Neural progenitor cell (in vitro differentiated cells): ENCODE measurements around the gene RGS8. TPM values are rescaled to one million over a fixed set of nuclear protein-coding genes. Genes with fewer than 3 reads are reported as not detected.

Source experiments
- DNase-seq: peaks from one replicate; pipeline ENCODE4 v3.0.0-alpha.2; 2016; ENCODE audit warnings: low spot score
- H2AFZ ChIP-seq: fragments of 200-600 bp; sonication (generic); replicated peaks from 2 replicates; pipeline ENCODE4 v1.6.1; 2016; ENCODE audit warnings: antibody characterized with exemption
- H3F3A ChIP-seq: fragments of 200-600 bp; sonication (generic); 2 replicates; pipeline ENCODE4 v1.6.1; 2016; ENCODE audit warnings: antibody characterized with exemption, low read depth
- H3K27ac ChIP-seq: fragments of 200-600 bp; sonication (generic); 2 replicates; pipeline ENCODE4 v1.5.1; 2016; ENCODE audit warnings: mild to moderate bottlenecking
- H3K27me3 ChIP-seq: fragments of 200-600 bp; sonication (generic); 2 replicates; pipeline ENCODE4 v1.6.1; 2016; ENCODE audit warnings: mild to moderate bottlenecking, moderate library complexity
- H3K36me3 ChIP-seq: fragments of 200-600 bp; sonication (generic); 2 replicates; pipeline ENCODE4 v1.5.1; 2016
- H3K4me1 ChIP-seq: fragments of 200-600 bp; sonication (generic); 2 replicates; pipeline ENCODE4 v1.6.1; 2016; ENCODE audit warnings: mixed run types
- H3K4me2 ChIP-seq: fragments of 200-600 bp; sonication (generic); 2 replicates; pipeline ENCODE4 v1.6.1; 2016
- H3K4me3 ChIP-seq: fragments of 200-600 bp; sonication (generic); 2 replicates; pipeline ENCODE4 v1.5.1; 2016
- H3K79me2 ChIP-seq: fragments of 200-600 bp; sonication (generic); 2 replicates; pipeline ENCODE4 v1.6.1; 2016; ENCODE audit warnings: low read depth
- H3K9ac ChIP-seq: fragments of 200-600 bp; sonication (generic); 2 replicates; pipeline ENCODE4 v1.6.1; 2016
- H3K9me3 ChIP-seq: fragments of 200-600 bp; sonication (generic); 2 replicates; pipeline ENCODE4 v1.5.1; 2016; ENCODE audit warnings: low read depth
- H4K20me1 ChIP-seq: fragments of 200-600 bp; sonication (generic); 2 replicates; pipeline ENCODE4 v1.6.1; 2016; ENCODE audit warnings: low read depth
- H3K27ac Mint-ChIP-seq: 3 replicates; pipeline ENCODE4 v1.8.0; 2021; ENCODE audit warnings: mixed read lengths
- H3K27me3 Mint-ChIP-seq: 2 replicates; pipeline ENCODE4 v1.8.0; 2022; ENCODE audit warnings: low read depth, mild to moderate bottlenecking, inconsistent platforms, moderate library complexity, mixed read lengths; ENCODE audit not compliant: insufficient read depth
- H3K36me3 Mint-ChIP-seq: 3 replicates; pipeline ENCODE4 v1.8.0; 2021; ENCODE audit warnings: mixed read lengths
- H3K4me1 Mint-ChIP-seq: 3 replicates; pipeline ENCODE4 v1.8.0; 2021; ENCODE audit warnings: mixed read lengths
- H3K4me3 Mint-ChIP-seq: 3 replicates; pipeline ENCODE4 v1.8.0; 2021; ENCODE audit warnings: mild to moderate bottlenecking, moderate library complexity, mixed read lengths
- H3K9me3 Mint-ChIP-seq: 3 replicates; pipeline ENCODE4 v1.8.0; 2020; ENCODE audit warnings: mixed read lengths
- EZH2 ChIP-seq: fragments of 200-600 bp; sonication (generic); IDR thresholded peaks from 2 replicates; pipeline ENCODE4 v1.6.1; 2017; ENCODE audit warnings: antibody characterized with exemption, mild to moderate bottlenecking, moderate library complexity
- EZH2phosphoT487 ChIP-seq: fragments of 200-600 bp; sonication (generic); IDR thresholded peaks from 2 replicates; pipeline ENCODE4 v1.6.1; 2017; ENCODE audit warnings: antibody characterized with exemption
- total RNA-seq: library from RNA; depleted of rRNA; stranded (reverse); fragments of >200 nt; gene quantifications from 2 replicates; pipeline ENCODE4 v1.2.3, GENCODE V29; 2015; ENCODE audit warnings: low replicate concordance
- TF ChIP-seq, protein P1 (sequence below): fragments of 200-600 bp; sonication (generic); IDR thresholded peaks from 2 replicates; pipeline ENCODE4 v1.5.1; 2017; ENCODE audit warnings: antibody characterized with exemption, mild to moderate bottlenecking

RGS8 gene
- total RNA-seq, 1 donor from 2014 or later: 0.99 TPM

DNA sequence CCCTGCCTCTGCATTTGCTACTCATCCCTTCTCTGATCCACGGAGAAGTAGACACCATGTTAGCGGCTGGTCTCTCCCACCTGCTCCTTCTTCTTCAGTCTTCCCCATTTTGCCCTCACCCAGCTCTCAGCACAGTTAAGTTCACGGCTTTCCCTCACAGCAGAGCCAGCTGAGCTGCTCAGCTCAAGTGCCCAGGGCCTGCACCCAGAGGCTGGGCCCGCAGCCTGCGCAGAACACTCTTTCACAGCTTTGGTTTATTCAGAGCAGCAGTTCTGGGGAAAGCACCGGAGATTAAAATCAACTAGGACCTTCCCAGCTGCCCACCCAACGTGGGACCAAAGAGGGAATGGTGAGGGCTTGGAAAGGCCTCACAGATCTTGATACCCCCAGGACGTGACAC, 41.9 kb downstream of the RGS8 start:
- no peak overlapping the region for H3K27ac Mint-ChIP-seq
- no peak for DNase-seq
- H3K27me3 Mint-ChIP-seq: peaks cover 11% of the 10 kb centered on the region
- H3K9me3 Mint-ChIP-seq: no peaks in the 10 kb centered on the region
- H3K27me3 ChIP-seq: no peaks in the 10 kb centered on the region
- no peak overlapping the region for H3K9ac ChIP-seq
- H3K4me3 Mint-ChIP-seq: no peak overlapping the region
- H2AFZ ChIP-seq: no peak overlapping the region
- no peaks in the 10 kb centered on the region for H3K36me3 ChIP-seq
- no peak overlapping the region for H3K4me2 ChIP-seq
- no peaks in the 10 kb centered on the region for H3K79me2 ChIP-seq
- no peaks in the 10 kb centered on the region for H3K9me3 ChIP-seq
- no peak overlapping the region for H3K4me3 ChIP-seq
- no peak for TF ChIP-seq EZH2phosphoT487
- TF ChIP-seq, protein P1, sequence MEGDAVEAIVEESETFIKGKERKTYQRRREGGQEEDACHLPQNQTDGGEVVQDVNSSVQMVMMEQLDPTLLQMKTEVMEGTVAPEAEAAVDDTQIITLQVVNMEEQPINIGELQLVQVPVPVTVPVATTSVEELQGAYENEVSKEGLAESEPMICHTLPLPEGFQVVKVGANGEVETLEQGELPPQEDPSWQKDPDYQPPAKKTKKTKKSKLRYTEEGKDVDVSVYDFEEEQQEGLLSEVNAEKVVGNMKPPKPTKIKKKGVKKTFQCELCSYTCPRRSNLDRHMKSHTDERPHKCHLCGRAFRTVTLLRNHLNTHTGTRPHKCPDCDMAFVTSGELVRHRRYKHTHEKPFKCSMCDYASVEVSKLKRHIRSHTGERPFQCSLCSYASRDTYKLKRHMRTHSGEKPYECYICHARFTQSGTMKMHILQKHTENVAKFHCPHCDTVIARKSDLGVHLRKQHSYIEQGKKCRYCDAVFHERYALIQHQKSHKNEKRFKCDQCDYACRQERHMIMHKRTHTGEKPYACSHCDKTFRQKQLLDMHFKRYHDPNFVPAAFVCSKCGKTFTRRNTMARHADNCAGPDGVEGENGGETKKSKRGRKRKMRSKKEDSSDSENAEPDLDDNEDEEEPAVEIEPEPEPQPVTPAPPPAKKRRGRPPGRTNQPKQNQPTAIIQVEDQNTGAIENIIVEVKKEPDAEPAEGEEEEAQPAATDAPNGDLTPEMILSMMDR: no peak
- no peak for TF ChIP-seq EZH2
- no peaks in the 10 kb centered on the region for H3F3A ChIP-seq
- no peaks in the 10 kb centered on the region for H4K20me1 ChIP-seq
- H3K27ac ChIP-seq: no peak overlapping the region
- no peaks in the 10 kb centered on the region for H3K4me1 ChIP-seq
- H3K4me1 Mint-ChIP-seq: peaks cover 2% of the 10 kb centered on the region
- H3K36me3 Mint-ChIP-seq: no peaks in the 10 kb centered on the region

DNA sequence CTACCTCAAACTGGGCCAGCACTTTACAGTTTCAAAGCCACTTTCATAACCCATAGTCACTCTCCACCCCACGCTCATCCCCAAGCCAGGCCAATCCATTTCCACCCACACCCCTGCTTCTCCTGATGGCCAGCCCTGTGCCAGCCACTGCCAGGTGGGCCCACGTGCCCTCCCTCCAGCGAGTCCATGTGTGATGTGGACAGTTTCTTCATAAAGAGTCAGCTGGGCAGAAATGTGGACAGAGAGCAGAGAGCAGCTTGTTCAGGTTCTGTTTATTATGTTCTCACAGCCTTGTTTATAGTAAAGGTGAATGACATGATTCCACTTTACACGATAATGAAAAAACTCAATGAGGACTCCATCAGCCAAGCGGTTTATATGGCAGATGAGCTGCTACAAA, 42.8 kb downstream of the RGS8 start:
- no peaks in the 10 kb centered on the region for H3K79me2 ChIP-seq
- no peaks in the 10 kb centered on the region for H3K9me3 ChIP-seq
- no peak for TF ChIP-seq EZH2phosphoT487
- TF ChIP-seq, protein P1: no peak
- TF ChIP-seq EZH2: no peak
- peaks cover 6% of the 10 kb centered on the region for H3K4me1 ChIP-seq
- H3K27me3 Mint-ChIP-seq: peaks cover 11% of the 10 kb centered on the region
- no peaks in the 10 kb centered on the region for H4K20me1 ChIP-seq
- peaks cover 5% of the 10 kb centered on the region for H3K4me1 Mint-ChIP-seq
- H3F3A ChIP-seq: no peaks in the 10 kb centered on the region
- no peaks in the 10 kb centered on the region for H3K27me3 ChIP-seq
- no peaks in the 10 kb centered on the region for H3K9me3 Mint-ChIP-seq
- no peak for DNase-seq
- H2AFZ ChIP-seq: no peak overlapping the region
- H3K27ac ChIP-seq: no peak overlapping the region
- no peak overlapping the region for H3K27ac Mint-ChIP-seq
- no peak overlapping the region for H3K4me3 Mint-ChIP-seq
- H3K4me2 ChIP-seq: no peak overlapping the region
- H3K4me3 ChIP-seq: no peak overlapping the region
- no peaks in the 10 kb centered on the region for H3K36me3 Mint-ChIP-seq
- no peak overlapping the region for H3K9ac ChIP-seq
- H3K36me3 ChIP-seq: no peaks in the 10 kb centered on the region

DNA sequence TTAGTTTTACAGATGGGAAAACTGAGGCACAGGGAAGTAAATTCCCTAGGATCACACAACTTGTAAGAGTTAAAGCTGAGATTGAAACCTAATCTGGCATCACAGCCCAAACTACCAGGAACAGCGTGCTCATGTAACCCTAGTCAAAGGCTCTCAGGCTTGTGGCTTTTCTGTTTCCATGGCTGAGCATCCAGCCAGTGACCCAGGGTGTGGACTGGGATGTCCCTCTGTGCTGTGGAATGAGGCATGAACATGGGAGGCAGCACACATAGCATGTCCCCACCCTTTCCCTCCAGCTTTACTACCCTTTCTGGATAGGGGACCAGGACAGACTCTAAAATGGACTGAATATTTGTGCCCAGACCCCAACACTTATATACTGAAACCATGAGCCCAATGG, 45.1 kb downstream of the RGS8 start:
- H3K27ac ChIP-seq: no peak overlapping the region
- H3K27me3 ChIP-seq: no peaks in the 10 kb centered on the region
- H3K36me3 ChIP-seq: no peaks in the 10 kb centered on the region
- H3K4me2 ChIP-seq: no peak overlapping the region
- peaks cover 24% of the 10 kb centered on the region for H3K4me1 ChIP-seq
- no peaks in the 10 kb centered on the region for H3K79me2 ChIP-seq
- Mint-ChIP-seq H3K4me3 (no peak overlapping the region), H3K27ac (no peak overlapping the region), H3K27me3 (peaks cover 4% of the 10 kb centered on the region), H3K36me3 (no peaks in the 10 kb centered on the region), H3K4me1 (peaks cover 19% of the 10 kb centered on the region), H3K9me3 (no peaks in the 10 kb centered on the region)
- H3F3A ChIP-seq: peaks cover 3% of the 10 kb centered on the region
- H3K4me3 ChIP-seq: no peak overlapping the region
- H4K20me1 ChIP-seq: no peaks in the 10 kb centered on the region
- TF ChIP-seq EZH2 (no peak), EZH2phosphoT487 (no peak)
- TF ChIP-seq, protein P1: no peak
- no peaks in the 10 kb centered on the region for H3K9me3 ChIP-seq
- H2AFZ ChIP-seq: no peak overlapping the region
- no peak overlapping the region for H3K9ac ChIP-seq
- DNase-seq: no peak

DNA sequence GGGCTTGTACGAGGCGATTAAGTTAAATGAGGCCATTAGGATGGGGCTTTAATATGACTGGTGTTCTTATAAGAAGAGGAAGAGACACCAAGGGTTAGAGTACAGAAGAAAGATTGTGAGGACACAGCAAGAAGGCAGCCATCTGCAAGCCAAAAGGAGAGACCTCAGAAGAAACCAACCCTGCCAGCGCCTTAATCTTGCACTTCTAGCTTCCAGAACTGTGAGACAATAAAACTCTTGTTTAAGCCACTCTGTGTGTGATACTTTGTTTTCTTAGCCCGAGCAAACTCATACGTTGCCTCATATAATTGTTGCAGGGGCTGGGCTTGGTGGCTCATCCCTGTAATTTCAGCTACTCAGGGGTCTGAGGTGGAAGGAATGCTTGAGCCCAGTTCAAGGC, 46.6 kb downstream of the RGS8 start:
- Mint-ChIP-seq H3K27ac (no peak overlapping the region), H3K4me1 (peaks cover 34% of the 10 kb centered on the region), H3K27me3 (peaks cover 6% of the 10 kb centered on the region), H3K36me3 (no peaks in the 10 kb centered on the region), H3K4me3 (no peak overlapping the region), H3K9me3 (no peaks in the 10 kb centered on the region)
- TF ChIP-seq, protein P1: no peak
- TF ChIP-seq EZH2: no peak
- no peak for TF ChIP-seq EZH2phosphoT487
- Histone ChIP-seq H3K9ac (no peak overlapping the region), H2AFZ (no peak overlapping the region), H3K36me3 (no peaks in the 10 kb centered on the region), H3K4me3 (no peak overlapping the region), H3K79me2 (no peaks in the 10 kb centered on the region), H4K20me1 (no peaks in the 10 kb centered on the region), H3K4me1 (peaks cover 38% of the 10 kb centered on the region), H3K27me3 (no peaks in the 10 kb centered on the region), H3K9me3 (no peaks in the 10 kb centered on the region), H3K4me2 (no peak overlapping the region), H3F3A (peaks cover 15% of the 10 kb centered on the region), H3K27ac (no peak overlapping the region)
- DNase-seq: no peak
